HL-60 (cell line): ENCODE measurements around the gene ACTL6B.

ENCODE experiments used
- SPI1 ChIP-seq: IDR thresholded peaks from 2 replicates; pipeline ENCODE4 v1.6.1; 2012; ENCODE audit warnings: low read depth, mild to moderate bottlenecking, borderline replicate concordance
- TF ChIP-seq, protein P1 (sequence below): IDR thresholded peaks from 2 replicates; pipeline ENCODE4 v1.6.1; 2012; ENCODE audit warnings: low read depth; ENCODE audit not compliant: insufficient replicate concordance
- TF ChIP-seq, protein P2 (sequence below): IDR thresholded peaks from one replicate; pipeline ENCODE4 v1.5.1; 2011; ENCODE audit warnings: low read length, control low read depth, inconsistent platforms; ENCODE audit not compliant: insufficient read depth

DNA sequence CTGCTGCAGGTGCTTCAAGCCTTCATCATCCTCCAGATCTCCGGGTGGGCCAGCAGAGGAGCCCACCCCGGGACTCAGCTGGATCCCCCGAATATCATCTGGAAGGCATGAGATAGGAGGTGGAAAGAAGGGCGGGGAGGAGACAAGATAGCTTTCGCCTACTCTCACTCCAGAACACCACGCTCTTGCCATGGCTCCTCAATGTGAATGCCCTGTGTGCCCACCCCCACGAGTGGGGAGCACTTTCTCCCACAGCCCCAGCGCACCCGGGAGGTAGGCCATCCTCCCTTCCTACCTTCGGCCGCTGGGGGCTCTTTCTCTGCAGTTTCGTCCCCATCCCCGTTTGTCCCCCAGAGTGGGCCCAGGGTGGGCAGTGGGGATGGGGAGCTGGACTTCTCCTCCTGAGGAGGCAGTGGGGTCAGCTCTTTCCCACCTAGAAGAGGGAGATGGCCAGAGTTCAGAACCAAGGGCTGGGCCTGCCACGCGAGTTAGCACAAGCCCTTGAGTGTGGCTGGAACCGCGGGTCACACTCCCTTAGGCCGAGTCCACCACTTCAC is 28.9 kb upstream of the ACTL6B start:
- TF ChIP-seq, protein P1, sequence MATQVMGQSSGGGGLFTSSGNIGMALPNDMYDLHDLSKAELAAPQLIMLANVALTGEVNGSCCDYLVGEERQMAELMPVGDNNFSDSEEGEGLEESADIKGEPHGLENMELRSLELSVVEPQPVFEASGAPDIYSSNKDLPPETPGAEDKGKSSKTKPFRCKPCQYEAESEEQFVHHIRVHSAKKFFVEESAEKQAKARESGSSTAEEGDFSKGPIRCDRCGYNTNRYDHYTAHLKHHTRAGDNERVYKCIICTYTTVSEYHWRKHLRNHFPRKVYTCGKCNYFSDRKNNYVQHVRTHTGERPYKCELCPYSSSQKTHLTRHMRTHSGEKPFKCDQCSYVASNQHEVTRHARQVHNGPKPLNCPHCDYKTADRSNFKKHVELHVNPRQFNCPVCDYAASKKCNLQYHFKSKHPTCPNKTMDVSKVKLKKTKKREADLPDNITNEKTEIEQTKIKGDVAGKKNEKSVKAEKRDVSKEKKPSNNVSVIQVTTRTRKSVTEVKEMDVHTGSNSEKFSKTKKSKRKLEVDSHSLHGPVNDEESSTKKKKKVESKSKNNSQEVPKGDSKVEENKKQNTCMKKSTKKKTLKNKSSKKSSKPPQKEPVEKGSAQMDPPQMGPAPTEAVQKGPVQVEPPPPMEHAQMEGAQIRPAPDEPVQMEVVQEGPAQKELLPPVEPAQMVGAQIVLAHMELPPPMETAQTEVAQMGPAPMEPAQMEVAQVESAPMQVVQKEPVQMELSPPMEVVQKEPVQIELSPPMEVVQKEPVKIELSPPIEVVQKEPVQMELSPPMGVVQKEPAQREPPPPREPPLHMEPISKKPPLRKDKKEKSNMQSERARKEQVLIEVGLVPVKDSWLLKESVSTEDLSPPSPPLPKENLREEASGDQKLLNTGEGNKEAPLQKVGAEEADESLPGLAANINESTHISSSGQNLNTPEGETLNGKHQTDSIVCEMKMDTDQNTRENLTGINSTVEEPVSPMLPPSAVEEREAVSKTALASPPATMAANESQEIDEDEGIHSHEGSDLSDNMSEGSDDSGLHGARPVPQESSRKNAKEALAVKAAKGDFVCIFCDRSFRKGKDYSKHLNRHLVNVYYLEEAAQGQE, result no peak
- no peak for TF ChIP-seq SPI1
- TF ChIP-seq, protein P2, sequence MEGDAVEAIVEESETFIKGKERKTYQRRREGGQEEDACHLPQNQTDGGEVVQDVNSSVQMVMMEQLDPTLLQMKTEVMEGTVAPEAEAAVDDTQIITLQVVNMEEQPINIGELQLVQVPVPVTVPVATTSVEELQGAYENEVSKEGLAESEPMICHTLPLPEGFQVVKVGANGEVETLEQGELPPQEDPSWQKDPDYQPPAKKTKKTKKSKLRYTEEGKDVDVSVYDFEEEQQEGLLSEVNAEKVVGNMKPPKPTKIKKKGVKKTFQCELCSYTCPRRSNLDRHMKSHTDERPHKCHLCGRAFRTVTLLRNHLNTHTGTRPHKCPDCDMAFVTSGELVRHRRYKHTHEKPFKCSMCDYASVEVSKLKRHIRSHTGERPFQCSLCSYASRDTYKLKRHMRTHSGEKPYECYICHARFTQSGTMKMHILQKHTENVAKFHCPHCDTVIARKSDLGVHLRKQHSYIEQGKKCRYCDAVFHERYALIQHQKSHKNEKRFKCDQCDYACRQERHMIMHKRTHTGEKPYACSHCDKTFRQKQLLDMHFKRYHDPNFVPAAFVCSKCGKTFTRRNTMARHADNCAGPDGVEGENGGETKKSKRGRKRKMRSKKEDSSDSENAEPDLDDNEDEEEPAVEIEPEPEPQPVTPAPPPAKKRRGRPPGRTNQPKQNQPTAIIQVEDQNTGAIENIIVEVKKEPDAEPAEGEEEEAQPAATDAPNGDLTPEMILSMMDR, result no peak
